Right lobe of liver (tissue), 4 donors: Measurements from ENCODE around the gene MCM3AP.

Experiments used
- POLR2A ChIP-seq: fragments of 450-650 bp; IDR thresholded peaks from one replicate; pipeline ENCODE4 v1.6.1; 2017; ENCODE audit warnings: antibody characterized with exemption, mild to moderate bottlenecking
- TF ChIP-seq, protein P1 (sequence below), 4 donors: fragments of 200-600 bp in 3 of 4; fragments of 450-650 bp in 1 of 4; IDR thresholded peaks; one replicate each; pipeline versions ENCODE4 v1.5.1 to v1.8.0; 2016 to 2022; ENCODE audit warnings: antibody characterized with exemption in 4 of 4, mild to moderate bottlenecking in 2 of 4
- donor health status: DM: no; HTN: no; CAD: no.
- donor health status: DM: no; HTN: no; CAD: no.
- donor health status: DM: no; HTN: yes; CAD: no.

DNA sequence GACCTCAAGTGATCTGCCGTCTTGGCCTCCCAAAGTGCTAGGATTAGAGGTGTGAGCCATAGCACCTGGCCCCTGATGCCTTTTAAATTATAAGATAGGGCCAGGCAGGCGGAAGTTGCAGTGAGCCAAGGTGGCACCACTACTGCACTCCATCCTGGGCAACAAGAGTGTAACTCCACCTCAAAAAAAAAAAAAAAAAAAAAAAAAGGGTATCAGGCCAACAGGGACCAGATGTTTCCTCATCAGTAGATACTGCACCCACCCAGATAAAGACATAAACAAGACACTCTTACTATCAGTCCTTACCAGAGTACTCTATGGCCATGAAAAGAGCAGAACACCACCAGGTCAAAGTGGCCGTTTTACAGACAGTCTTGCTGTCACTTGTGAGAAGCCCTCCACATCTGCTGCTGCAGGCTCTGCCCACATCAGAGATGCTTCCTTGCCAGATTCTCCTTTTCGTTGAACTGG, 35.0 kb upstream of the MCM3AP start:
- TF ChIP-seq, protein P1, sequence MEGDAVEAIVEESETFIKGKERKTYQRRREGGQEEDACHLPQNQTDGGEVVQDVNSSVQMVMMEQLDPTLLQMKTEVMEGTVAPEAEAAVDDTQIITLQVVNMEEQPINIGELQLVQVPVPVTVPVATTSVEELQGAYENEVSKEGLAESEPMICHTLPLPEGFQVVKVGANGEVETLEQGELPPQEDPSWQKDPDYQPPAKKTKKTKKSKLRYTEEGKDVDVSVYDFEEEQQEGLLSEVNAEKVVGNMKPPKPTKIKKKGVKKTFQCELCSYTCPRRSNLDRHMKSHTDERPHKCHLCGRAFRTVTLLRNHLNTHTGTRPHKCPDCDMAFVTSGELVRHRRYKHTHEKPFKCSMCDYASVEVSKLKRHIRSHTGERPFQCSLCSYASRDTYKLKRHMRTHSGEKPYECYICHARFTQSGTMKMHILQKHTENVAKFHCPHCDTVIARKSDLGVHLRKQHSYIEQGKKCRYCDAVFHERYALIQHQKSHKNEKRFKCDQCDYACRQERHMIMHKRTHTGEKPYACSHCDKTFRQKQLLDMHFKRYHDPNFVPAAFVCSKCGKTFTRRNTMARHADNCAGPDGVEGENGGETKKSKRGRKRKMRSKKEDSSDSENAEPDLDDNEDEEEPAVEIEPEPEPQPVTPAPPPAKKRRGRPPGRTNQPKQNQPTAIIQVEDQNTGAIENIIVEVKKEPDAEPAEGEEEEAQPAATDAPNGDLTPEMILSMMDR (IDR thresholded peaks at IDR 0.05), result no peak
- TF ChIP-seq POLR2A, result no peak
